Putamen (tissue), 1 donor: ENCODE data around the gene SEC14L1.
"Not testable (repeated sequence)": the region's sequence is repeated elsewhere in the genome, so short reads cannot be mapped to it uniquely, and the experiment has no call there.

Experiments
- DNase-seq: peaks from one replicate; pipeline ENCODE4 v3.0.0-alpha.2; 2016; ENCODE audit warnings: low spot score

The SEC14L1 gene

DNA sequence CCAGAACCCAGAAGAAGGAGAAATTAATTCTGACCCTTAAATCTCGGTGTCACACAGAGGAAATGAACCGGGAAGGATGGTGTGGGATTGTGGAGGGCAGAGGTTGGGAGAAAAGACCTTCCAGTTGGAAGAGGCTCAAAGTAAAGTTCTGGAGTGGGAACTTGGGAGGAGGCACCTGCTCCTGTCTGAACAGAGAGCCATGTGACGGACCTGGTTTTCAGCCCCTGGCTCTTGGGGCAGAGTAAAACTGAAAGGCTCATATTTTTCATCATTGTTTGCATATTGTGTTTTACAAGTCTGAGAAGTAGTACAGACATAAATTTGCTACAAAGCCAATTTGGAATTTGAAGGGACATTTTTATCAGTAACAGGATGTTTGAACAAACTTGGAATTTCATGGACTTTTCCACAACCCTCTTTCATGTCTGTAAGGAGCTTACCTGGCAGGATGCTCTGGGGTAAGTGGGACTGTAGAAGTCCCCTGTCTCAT is 24.4 kb upstream of the SEC14L1 start:
- no peak for DNase-seq

GRCh38 chr17:77117415-77117814 is 23.4 kb upstream of the SEC14L1 start:
- DNase-seq, result no peak

GRCh38 chr17:77118251-77118928 is 22.4 kb upstream of the SEC14L1 start:
- DNase-seq, result peak; percentile 85

DNA sequence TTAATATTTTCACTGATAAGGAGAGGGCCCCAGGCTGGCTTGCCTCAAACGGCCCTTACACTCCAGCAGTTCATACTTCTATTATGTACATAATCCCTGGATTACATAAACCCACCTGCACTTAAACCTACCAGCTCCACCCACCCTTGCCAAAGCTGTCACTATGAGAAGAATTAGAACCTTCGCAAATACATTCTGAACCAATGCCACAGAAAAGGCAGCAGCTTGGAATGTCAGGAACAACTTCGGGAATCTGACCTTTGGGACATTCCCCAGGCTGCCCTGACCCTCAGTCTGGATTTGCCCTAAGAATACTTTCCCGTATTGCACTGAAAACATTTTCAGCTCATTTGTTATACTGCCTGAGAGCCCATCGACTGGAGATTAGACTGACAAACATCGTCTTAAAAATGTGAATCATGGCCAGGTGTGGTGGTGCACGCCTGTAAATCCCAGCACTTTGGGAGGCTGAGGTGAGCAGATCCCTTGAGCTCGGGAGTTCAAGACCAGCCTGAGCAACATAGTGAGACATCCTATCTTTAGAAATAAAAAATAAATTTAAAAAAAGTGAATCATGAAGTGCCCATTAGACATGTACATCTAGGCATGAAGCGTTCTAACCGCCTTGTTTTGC is 21.0 kb upstream of the SEC14L1 start:
- DNase-seq, result no peak

GRCh38 chr17:77120868-77121267 is 19.9 kb upstream of the SEC14L1 start:
- DNase-seq, result no peak

GRCh38 chr17:77124192-77124889 is 16.4 kb upstream of the SEC14L1 start:
- no peak for DNase-seq

DNA sequence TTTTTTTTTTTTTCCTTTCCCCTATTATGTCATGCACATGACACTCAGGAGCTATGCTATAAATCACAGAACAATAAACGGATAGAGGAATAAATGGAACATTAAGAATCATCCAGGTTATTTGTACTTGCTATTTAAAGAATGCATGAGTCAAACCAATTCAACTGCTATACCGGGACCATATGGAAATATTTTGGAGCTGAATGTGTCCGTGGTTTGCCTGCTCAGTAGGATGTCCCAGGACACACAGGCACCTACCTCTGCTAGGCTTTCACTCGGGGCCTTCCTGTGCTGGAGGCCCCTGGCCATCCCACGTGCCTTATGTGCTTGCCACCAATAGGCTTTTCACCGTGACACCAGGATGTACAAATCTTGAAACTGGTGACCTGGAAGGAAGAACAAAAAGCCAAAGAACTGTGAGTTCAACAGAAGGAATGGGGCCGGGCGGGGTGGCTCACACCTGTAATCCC is 15.3 kb upstream of the SEC14L1 start:
- peak; percentile 42 for DNase-seq

DNA sequence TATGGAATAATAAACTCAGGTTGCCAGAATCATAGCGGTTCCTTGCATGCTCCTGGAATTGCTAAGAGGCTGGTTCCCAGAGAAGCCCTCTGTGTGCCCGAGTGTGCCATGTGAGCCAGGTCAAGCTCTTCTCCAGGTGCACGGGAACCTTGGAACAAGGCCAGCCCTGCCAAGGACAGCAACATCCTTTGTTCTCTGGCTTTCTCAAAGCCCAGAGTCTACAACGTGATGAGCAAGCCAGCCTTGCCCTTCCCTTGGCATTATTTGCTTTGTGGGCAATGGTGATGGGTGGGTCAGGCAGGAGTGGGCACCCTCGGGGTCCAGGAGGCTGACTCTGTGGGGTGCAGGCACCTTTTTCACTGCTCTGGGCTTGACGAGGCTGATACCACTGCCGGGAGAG is 14.2 kb upstream of the SEC14L1 start:
- no peak for DNase-seq

DNA sequence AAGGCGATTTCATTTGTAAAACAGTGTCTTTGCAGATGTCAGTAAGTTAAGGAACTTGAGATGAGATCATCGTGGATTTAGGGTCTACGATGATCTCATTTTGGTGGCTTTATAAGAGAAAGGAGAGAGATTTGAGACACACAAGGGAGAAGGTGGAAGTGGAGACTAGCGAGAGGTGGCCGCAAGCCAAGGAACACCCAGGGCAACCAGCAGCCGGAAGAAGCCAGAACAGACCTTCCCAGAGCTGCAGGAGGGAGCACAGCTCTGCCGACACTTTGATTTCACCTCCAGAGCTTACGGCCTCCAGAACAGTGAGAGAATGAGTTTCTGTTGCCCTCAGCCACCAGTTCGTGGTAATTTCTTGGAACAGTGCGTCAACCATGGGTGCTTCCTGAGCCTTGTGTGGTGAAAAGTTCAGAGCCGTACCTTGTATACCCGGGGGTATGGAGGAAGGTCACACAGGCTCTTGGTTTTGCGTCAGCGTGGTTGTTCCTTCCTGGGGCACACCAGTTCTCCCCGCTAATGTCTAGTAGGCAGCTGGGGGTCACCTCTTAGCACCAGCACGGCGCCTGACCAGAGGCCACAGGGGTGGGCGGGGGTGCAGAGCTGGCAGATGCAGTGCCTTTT is 12.9 kb upstream of the SEC14L1 start:
- no peak for DNase-seq

DNA sequence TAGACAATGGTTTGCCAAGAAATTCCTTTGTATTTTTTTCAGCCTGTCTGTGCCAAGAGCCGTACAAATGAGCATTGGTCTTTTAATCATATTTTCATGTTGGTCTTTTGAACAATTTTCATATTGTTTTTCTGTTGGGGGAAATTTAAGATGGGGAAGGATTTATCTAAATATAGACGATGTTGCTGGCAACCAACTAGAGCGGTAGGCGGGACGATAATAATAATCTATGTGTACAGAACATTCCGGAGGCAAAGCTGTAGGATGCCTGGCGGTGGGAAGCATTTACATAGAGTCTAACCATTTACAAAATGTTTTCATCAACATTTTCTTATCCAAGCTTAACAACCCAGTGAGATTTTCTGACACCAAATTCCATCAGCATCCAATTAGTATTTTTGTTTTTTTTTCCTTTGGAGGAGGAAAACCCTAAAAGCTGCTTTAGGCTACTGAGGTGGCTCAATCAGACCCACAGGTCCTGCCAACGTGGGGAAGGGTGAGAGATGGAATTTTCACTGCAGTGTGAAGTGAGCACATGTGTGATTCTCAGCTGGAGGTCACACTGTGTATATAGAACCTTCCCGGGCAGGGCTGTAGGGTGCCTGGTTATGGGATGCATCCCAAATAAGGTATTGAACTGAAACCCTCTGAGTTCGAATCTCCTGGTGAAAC is 11.7 kb upstream of the SEC14L1 start:
- no peak for DNase-seq

DNA sequence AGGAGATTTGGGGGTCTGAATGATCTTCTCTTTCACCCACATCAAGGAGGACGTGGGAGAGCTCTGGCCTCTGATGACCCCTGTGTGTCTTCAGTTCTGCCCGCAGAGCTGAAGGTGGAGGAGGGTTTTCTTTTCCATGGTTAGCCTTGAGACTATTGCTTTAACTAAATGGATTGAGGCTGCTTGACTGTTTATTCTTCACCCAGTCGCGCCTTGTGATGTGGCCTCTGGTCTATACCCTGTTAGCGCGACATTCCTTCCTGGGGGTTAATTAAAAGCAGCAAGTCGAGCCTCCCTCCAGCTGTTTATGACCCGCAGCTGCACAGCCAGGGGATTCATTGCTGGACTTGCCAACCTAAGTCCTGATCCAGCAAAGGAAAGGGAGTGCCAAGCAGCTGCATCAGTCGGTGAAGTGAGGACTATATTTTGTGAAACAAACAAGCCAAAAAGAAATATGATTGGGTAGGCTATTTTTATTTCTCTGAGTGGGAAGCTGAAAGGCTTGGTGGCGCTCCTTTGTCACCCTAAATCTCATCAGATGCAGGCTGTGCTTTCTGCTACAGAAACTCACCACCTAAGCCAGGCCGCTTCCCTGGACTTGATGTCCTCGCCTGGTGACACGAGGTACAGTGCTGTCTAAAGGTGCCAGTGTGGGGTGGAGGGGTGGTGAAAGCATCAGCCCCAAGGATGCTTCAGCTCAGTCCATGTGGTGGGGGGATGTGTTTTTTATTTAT is 11.0 kb upstream of the SEC14L1 start:
- no peak for DNase-seq

GRCh38 chr17:77130525-77130924 is 10.2 kb upstream of the SEC14L1 start:
- no peak for DNase-seq

DNA sequence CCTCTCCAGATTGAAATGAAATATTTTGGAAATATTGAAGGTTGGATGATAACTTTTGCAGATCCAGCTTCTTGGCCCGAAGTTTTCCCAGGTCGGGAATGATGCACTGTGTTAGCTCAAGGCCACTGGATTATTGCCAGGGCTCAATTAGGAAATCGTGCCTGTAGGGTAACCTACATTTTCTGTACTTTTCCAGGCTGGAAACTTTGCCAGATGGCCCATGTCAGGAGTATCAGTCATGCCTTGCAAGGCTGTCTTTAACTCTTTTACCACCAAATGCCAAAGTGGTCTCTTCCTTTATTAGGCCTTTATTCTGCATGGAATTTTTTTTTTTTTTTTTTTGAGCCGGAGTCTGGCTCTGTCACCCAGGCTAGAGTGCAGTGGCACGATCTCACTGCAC is 8.9 kb upstream of the SEC14L1 start:
- DNase-seq, result no peak

DNA sequence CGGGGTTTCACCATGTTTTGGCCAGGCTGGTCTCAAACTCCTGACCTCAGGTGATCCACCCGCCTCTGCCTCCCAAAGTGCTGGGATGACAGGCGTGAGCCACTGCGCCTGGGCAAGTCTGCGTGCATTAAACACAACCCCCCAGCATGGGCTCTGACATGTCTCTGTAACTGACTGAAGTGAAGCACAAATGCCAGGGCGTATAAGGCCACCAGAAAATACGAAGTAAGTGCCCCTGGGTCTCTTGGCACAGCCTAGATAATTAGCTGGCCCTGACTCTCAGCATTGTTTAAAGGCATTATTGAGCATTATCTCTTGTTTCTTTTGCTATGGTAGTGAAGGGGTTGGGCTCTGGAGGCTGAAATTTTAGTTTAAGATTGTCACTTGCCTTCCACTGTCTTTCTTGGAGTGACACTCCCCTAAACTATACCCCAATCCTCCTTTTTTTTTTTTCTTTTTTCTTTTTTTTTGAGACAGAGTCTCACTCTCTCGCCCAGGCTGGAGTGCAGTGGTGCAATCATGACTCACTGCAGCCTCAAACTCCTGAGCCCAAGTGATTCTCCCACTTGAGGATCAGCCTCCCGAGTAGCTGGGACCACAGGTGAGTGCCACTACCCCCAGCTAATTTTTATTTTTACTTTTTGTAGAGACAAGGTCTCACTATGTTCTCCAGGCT is 8.2 kb upstream of the SEC14L1 start:
- no peak for DNase-seq

GRCh38 chr17:77133087-77133638 is 7.6 kb upstream of the SEC14L1 start:
- DNase-seq, result no peak

- no peak for DNase-seq
Measured at GRCh38 chr17:77136420-77136767, 4.4 kb upstream of the SEC14L1 start.

DNA sequence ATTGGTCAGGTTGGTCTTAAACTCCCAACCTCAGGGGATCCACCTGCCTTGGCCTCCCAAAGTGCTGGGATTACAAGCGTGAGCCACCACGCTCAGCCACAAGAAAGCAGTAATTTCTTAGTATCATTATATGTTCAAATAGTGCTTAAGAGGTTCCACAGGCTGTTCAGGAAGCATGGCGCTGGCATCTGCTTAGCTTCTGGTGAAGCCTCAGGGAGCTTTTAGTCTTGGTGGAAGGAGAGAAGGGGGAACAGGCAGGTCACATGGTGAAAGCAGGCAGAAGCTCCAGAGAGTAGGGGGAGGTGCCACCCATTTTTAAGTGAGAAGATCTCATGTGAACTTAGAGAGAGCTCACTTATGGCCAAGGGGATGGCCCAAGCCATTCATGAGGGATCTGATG is 3.7 kb upstream of the SEC14L1 start:
- DNase-seq, result no peak

DNA sequence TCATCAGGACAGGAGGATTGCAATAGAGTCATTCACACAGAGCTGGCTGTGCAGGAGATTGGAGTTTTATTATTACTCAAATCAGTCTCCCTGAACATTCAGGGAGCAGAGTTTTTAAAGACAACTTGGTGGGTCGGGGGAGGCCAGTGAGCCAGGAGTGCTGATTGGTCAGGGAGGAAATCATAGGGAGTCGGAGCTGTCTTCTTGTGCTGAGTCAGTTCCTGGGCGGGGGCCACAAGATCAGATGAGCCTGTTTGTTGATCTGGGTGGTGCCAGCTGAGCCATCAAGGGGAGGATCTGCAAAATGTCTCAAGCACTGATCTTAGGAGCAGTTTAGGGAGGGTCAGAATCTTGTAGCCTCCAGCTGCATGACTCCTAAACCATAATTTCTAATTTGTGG is 2.9 kb upstream of the SEC14L1 start:
- not testable (repeated sequence) for DNase-seq

DNA sequence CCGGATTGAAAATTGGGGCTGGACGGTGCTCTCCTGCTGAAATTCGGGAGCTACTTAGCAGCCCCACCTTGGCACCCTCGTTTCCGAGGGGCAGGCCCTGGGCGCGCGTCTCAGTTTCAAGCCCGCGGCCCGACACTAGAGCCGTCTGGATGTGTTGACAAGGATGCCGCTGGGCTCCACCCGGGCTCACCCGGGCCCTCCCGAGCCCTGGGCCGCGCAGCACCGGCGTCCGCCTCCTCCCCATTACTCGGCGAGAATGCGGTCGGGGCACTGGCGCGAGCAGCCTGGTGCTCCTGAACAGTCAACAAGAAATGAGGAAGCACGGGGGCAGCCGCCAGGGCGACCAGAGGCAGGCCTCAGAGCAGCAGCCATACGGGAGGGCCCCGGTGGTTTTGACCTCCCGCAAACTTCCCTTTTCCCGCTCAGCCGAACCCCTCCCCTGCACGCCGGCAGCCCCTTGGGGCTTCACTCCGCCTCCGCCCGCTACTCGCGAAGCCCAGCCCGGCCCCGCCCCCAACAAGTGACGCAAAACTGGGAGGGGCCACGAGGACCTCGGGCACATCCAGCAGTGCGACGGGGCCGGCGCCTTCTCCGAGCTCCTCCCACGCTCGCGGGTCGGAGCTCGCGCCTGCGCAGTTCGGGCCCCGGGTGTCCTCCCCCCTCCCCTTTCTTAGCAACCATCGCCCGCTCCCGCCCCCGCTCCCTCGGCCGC is 447 bp upstream of the SEC14L1 start:
- peak; percentile 99 for DNase-seq
